SH-SY5Y (cell line): ENCODE results near the gene GAS1.

Experiments
- GATA2 ChIP-seq: IDR thresholded peaks from 2 replicates; pipeline ENCODE4 v1.6.1; 2011; ENCODE audit warnings: mild to moderate bottlenecking, low read depth, low read length
- GATA3 ChIP-seq: IDR thresholded peaks from 2 replicates; pipeline ENCODE4 v1.6.1; 2011; ENCODE audit warnings: low read depth, mild to moderate bottlenecking, low read length, moderate library complexity

GAS1 gene, protein sequence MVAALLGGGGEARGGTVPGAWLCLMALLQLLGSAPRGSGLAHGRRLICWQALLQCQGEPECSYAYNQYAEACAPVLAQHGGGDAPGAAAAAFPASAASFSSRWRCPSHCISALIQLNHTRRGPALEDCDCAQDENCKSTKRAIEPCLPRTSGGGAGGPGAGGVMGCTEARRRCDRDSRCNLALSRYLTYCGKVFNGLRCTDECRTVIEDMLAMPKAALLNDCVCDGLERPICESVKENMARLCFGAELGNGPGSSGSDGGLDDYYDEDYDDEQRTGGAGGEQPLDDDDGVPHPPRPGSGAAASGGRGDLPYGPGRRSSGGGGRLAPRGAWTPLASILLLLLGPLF

GRCh38 chr9:86947146-86948073 lies at the start of gene GAS1:
Gene GAS1 (minus strand): TSS chr9:86947506. CDS start chr9:86946779, 727 bp downstream.
- TF ChIP-seq GATA3 (no peak), GATA2 (no peak)

DNA sequence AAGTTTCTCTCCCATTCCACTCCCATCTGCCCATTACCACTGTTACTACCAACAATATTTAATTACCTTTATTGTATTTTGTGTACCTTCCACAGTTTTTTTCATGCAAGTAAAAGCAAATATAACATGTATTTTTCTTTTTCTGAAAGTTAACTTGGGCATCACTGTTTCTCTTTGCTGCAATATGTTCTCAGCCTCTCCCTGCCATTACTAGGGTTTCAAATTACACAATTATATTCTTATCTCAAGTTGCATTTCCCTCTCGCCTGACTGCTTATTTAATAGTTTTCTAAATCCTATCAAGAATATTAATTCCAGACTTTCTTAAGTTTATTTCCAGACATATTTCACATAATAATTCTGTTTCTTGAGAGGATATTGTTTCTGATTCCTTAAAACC lies 46.9 kb upstream of the GAS1 start:
- TF ChIP-seq GATA3 (no peak), GATA2 (no peak)

- TF ChIP-seq GATA3 (no peak), GATA2 (no peak)
Observed at GRCh38 chr9:86993830-86994229, 46.5 kb upstream of the GAS1 start.

DNA sequence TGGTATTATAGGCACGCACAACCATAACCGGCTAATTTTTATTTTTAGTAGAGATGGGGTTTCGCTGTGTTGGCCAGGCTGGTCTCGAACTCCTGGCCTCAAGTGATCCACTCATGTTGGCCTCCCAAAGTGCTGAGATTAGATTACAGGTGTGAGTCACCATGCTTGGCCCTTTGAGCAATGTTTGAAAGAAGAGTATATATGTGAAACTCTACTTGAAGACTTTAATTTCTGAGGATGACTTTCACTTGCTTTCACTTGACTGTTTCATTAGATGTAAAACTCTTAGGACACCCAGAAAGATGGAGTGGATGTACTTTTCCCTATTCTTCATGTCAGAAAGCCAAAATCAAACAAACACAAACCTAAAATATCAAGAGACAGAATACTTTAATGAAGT lies 43.8 kb upstream of the GAS1 start:
- TF ChIP-seq GATA2: no peak
- no peak for TF ChIP-seq GATA3

- TF ChIP-seq GATA2: no peak
- TF ChIP-seq GATA3: no peak
Observed at GRCh38 chr9:86990290-86990689, 43.0 kb upstream of the GAS1 start.

DNA sequence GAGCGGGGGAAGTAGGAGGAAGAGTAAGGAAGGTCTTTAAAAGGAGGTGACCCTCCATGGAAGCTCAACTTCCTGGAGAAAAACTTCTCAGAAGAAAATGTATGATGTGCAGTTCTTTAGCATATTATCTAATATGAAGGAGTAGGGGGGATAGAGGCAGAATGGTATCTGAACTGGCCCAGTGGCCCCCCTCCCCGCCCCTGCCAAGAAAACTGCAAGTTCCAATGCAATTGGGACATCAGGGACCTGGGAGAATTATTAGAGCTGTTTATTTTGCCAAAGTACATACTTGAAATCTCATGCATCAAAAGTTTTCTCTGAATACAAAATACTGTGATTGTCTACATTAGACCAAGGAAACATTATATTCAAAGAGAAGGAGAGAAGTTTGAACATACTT lies 40.6 kb upstream of the GAS1 start:
- no peak for TF ChIP-seq GATA2
- no peak for TF ChIP-seq GATA3

DNA sequence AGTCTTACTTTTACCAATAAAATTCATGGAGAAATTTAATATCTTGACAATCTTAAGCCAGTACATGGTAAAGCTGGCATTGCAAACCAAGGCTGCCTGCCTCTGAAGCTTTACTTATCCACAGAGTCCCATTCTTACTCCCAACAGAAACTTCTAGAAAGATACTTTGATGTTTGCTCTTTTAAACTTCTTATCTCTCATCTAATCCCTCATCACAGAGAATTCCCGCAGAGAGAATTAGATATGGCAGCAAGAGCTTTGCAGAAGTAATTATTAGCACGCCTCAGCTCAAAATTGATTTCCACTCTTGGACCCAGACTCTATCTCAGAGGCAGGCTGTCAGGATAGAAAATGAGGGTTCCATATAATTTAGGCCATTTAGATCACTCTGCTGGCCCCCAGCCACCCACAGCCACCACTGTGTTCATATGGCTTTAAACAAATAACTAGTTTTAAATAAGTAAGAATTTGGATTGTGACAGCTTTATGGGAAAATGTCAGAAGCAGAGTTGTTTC lies 37.9 kb upstream of the GAS1 start:
- TF ChIP-seq GATA3 (no peak), GATA2 (no peak)

GRCh38 chr9:86983620-86984259 lies 36.4 kb upstream of the GAS1 start:
- TF ChIP-seq GATA2: no peak
- TF ChIP-seq GATA3: no peak

- TF ChIP-seq GATA2: no peak
- no peak for TF ChIP-seq GATA3
Observed at GRCh38 chr9:86983249-86983619, 35.9 kb upstream of the GAS1 start.

DNA sequence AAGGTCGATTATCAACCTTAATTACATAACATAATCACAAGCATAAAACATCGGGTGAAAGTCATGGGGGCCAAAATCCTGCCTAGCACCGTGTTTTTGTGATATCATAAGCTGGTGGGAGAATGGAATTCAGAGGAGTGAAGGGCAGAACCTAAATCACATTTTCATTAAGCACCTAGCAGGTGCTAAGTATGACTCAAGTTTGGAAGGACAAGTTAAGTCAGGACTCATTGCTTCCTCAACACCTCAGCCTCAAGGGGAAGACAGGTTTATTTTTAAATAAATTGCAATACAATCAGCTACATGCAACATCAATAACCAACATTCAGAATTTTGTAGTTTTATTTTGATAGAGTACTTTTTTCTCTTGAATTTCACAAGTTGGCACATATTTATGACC lies 33.5 kb upstream of the GAS1 start:
- TF ChIP-seq GATA2 (no peak), GATA3 (no peak)

- TF ChIP-seq GATA2: no peak
- TF ChIP-seq GATA3: no peak
Observed at GRCh38 chr9:86979657-86980056, 32.4 kb upstream of the GAS1 start.

DNA sequence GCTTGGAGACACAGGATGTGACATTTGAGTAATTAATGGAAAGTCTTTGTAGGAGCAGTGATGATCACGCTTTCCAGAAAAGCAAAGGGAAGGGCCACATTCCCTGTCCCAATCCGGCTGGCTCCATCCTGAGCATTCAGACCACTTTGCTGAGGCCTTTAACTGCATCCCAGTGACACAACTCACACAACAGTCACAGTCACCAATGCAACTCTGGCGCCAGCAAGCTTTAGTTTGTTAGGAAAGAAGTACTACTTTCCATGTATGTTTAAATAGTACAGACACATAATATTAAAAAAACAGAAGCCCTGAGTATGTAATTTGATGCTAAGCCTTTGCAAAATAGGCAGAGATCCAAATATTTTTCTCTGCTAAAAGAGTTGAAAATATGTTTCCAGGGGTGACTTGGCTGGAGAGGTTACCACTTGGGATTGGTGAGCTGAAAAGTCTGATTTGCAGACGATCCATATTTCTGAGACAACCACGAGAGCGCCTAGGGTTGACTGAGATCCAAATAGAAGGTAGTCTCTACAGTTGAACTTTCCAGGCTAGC lies 31.7 kb upstream of the GAS1 start:
- no peak for TF ChIP-seq GATA2
- no peak for TF ChIP-seq GATA3

GRCh38 chr9:86978413-86978812 lies 31.1 kb upstream of the GAS1 start:
- TF ChIP-seq GATA2: no peak
- no peak for TF ChIP-seq GATA3

- TF ChIP-seq GATA3 (no peak), GATA2 (no peak)
Observed at GRCh38 chr9:86977205-86977835, 30.0 kb upstream of the GAS1 start.

DNA sequence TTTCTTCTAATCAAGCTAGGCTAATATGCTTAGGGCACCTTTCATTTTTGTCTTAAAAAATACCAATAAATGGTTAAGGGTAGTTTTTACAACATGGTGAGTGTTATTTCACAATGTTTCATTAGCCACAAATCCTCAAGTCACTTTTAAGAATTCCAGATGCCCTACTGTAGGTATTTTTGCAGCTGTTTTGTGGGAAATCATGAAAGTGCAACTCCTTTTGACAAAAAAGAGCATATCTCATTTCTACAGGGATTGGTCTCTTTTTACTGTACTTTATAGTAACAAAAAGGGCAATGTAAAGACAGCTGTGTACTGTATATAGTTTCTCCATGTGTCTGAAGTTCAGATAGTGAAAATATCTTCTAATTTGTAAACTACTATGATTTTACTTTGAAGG lies 28.3 kb upstream of the GAS1 start:
- TF ChIP-seq GATA3 (no peak), GATA2 (no peak)

- TF ChIP-seq GATA3 (no peak), GATA2 (no peak)
Observed at GRCh38 chr9:86975036-86975435, 27.7 kb upstream of the GAS1 start.
